HUES6 (cell line): ENCODE data around the gene FBXO24.

Experiments
- H3K27ac ChIP-seq: 2 replicates; pipeline ENCODE4 v1.7.0; 2013; ENCODE audit warnings: low read depth, mild to moderate bottlenecking, low read length, inconsistent platforms
- H3K27me3 ChIP-seq: 2 replicates; pipeline ENCODE4 v1.6.1; 2013; ENCODE audit warnings: low read length; ENCODE audit not compliant: control insufficient read depth, insufficient read depth
- H3K36me3 ChIP-seq: 2 replicates; pipeline ENCODE4 v1.6.1; 2013; ENCODE audit warnings: low read length; ENCODE audit not compliant: control insufficient read depth, insufficient read depth
- H3K4me1 ChIP-seq: 2 replicates; pipeline ENCODE4 v1.6.1; 2013; ENCODE audit warnings: low read length; ENCODE audit not compliant: control insufficient read depth, insufficient read depth
- H3K4me3 ChIP-seq: 2 replicates; pipeline ENCODE4 v1.5.1; 2013; ENCODE audit warnings: low read depth, low read length
- H3K9ac ChIP-seq: one replicate; pipeline ENCODE4 v1.6.1; 2013; ENCODE audit warnings: mild to moderate bottlenecking, low read length
- H3K9me3 ChIP-seq: 2 replicates; pipeline ENCODE4 v1.6.1; 2013; ENCODE audit warnings: low read depth, low read length; ENCODE audit not compliant: control insufficient read depth, insufficient read depth

Gene FBXO24

DNA sequence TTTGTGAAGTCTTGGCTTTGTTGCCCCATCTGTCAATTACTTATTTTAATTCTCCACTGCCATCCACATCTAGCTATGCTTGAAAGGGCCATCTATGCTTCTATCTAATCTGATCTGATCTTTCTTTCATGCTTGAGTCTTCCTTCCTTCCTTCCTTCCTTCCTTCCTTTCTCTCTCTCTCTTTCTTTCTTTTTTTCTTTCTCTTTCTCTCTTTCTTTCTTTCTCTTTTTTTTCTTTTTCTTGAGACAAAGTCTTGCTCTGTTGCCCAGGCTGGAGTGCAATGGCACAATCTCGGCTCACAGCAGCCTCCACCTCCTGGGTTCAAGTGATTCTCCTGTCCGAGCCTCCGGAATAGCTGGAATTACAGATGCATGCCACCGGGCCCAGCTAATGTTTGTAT, 43.9 kb downstream of the FBXO24 start:
- Histone ChIP-seq H3K4me1 (peaks cover 9% of the 10 kb centered on the region; the same call in 1 of the 2 replicates), H3K36me3 (no peaks in the 10 kb centered on the region), H3K9ac (no peak overlapping the region), H3K27me3 (peaks cover 33% of the 10 kb centered on the region), H3K9me3 (no peaks in the 10 kb centered on the region), H3K4me3 (no peak overlapping the region), H3K27ac (no peak overlapping the region)

DNA sequence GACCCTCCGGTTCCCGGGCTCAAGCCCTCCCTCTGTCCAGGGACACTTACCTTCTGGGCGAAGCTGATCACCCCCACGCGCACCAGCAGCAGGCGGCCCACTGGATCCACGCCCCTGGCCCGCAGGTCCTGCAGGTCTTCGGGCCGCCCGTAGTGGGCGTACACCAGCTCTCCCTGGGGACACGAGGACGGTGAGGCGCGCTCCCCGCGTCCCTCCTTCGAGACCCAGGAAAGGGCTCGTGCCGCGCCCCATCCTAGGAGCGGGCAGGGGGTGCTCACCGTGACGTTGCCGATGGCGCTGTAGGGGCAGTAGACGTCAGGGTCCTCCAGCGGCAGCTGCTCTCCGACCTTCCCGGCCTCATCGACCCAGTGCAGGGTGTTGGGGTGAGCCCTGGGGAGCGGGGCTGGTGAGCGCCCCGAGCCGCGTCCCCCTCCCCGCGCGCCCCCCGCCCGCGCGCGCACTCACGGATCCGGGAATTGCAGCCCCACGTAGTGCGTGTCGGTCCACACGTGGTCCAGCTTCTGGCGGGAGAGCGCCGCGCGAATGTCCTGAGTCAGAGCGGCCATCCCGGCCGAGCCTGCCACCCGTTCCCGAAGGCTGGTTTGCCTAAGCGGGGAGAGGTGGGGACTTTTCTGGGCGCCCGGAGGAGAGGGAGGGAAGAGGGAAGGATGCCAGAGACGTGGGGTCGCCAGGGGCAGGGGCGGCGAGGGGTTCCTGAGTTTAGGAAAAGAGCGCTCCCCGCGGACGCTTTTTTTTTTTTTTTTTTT, 47.0 kb downstream of the FBXO24 start:
- H3K9ac ChIP-seq, result peak overlapping the region; percentile 41
- peaks cover 18% of the 10 kb centered on the region for H3K27me3 ChIP-seq
- H3K4me3 ChIP-seq, result peak overlapping the region; percentile 72
- 0 out of 2 replicates have a peak, but pooled peaks cover 3% of the 10 kb centered on the region for H3K4me1 ChIP-seq
- H3K9me3 ChIP-seq, result no peaks in the 10 kb centered on the region
- no peaks in the 10 kb centered on the region for H3K36me3 ChIP-seq
- H3K27ac ChIP-seq, result no peak overlapping the region

GRCh38 chr7:100639995-100640516, 53.9 kb downstream of the FBXO24 start:
- no peak overlapping the region for H3K27ac ChIP-seq
- H3K9ac ChIP-seq, result no peak overlapping the region

GRCh38 chr7:100640517-100641440, 54.7 kb downstream of the FBXO24 start:
- Histone ChIP-seq H3K27ac (no peak overlapping the region), H3K9ac (no peak overlapping the region), H3K9me3 (no peaks in the 10 kb centered on the region), H3K36me3 (no peaks in the 10 kb centered on the region), H3K4me1 (peaks cover 18% of the 10 kb centered on the region), H3K4me3 (no peak overlapping the region), H3K27me3 (peaks cover under 1% of the 10 kb centered on the region; the same call in 1 of the 2 replicates)

More at GRCh38 chr7:100639995-100640516, 53.9 kb downstream of the FBXO24 start:
- Histone ChIP-seq H3K36me3 (no peaks in the 10 kb centered on the region), H3K27me3 (no peaks in the 10 kb centered on the region; the same call in 1 of the 2 replicates), H3K9me3 (no peaks in the 10 kb centered on the region), H3K4me3 (no peak overlapping the region), H3K4me1 (peaks cover 18% of the 10 kb centered on the region)

DNA sequence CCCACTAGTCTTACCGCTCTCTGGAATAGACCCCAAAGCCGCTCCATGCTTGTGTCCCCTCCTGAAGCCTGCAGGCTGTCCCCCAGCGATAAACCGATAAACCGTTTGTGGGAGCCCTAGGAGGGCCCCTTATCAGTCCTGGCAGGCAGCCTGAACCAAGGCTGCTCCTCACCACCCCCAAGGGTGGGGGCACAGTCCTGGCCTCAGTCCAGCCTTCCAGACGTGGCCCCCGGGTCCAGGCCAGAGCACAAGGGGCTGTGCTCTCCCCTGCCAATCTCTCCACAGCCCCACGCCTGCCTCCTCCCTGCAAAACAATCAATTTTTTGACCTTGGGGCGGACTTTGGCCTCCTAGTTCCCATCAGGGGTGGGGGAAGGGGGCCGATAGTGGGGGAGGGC, 55.3 kb downstream of the FBXO24 start, which contains the start of gene TFR2:
Gene TFR2, minus strand, starts transcription at position 90 of the 397 bp plus-strand sequence. Its CDS starts 43 bp downstream, at position 47.
- H3K9me3 ChIP-seq, result no peaks in the 10 kb centered on the region
- H3K27ac ChIP-seq, result no peak within 1 kb of the TSS
- no peak within 1 kb of the TSS for H3K4me3 ChIP-seq
- peaks cover 4% of the 10 kb centered on the region; the same call in 1 of the 2 replicates for H3K27me3 ChIP-seq
- no peak within 1 kb of the TSS for H3K9ac ChIP-seq
- no peaks in the 10 kb centered on the region for H3K36me3 ChIP-seq
- peaks cover 18% of the 10 kb centered on the region for H3K4me1 ChIP-seq

GRCh38 chr7:100641860-100642533, 55.9 kb downstream of the FBXO24 start:
- Histone ChIP-seq H3K9ac (no peak overlapping the region), H3K4me1 (peaks cover 18% of the 10 kb centered on the region), H3K9me3 (no peaks in the 10 kb centered on the region), H3K36me3 (no peaks in the 10 kb centered on the region), H3K4me3 (no peak overlapping the region), H3K27ac (no peak overlapping the region), H3K27me3 (peaks cover 4% of the 10 kb centered on the region; the same call in 1 of the 2 replicates)

- H3K4me1 ChIP-seq, result peaks cover 21% of the 10 kb centered on the region
- no peaks in the 10 kb centered on the region for H3K9me3 ChIP-seq
- no peaks in the 10 kb centered on the region for H3K36me3 ChIP-seq
- no peak overlapping the region for H3K27ac ChIP-seq
- H3K9ac ChIP-seq, result no peak overlapping the region
- no peak overlapping the region for H3K4me3 ChIP-seq
- H3K27me3 ChIP-seq, result peaks cover 4% of the 10 kb centered on the region; the same call in 1 of the 2 replicates
Observed at GRCh38 chr7:100642534-100642907, 56.4 kb downstream of the FBXO24 start.

DNA sequence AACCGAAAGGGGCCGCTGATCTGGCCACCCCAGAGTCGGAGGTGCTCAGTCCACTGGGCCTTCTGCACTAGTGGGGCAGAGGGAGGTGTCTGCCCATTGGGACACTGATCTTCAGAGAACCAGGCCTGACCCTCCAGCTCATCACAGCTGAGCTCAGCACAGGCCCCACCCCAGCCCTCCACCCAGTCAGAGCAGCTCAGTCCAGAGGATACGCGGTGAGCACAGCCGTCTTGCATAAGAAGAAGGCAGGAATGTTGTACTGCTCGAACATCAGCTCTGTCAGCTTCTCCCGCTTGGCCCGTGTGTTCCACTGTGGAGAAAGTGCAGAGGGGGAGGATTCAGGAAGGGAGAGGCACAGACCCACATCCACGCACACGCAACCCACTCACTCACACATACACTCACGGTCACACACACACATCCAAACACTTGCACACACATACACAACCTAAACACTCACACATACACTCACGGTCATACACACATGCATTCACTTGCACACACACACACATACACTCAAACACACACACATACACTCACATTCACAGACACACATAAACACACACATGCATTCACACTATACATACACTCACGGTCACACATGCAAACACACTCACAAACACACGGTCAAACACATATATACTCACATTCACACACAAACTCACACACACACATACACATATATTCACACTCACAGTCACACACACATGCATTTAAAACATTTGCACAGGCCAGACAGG, 63.9 kb downstream of the FBXO24 start:
- Histone ChIP-seq H3K27ac (no peak overlapping the region), H3K9ac (no peak overlapping the region), H3K4me1 (peaks cover 5% of the 10 kb centered on the region), H3K4me3 (no peak overlapping the region), H3K36me3 (no peaks in the 10 kb centered on the region), H3K9me3 (0 out of 2 replicates have a peak, but pooled peaks cover 3% of the 10 kb centered on the region), H3K27me3 (peaks cover 21% of the 10 kb centered on the region)
